HL-60 (cell line): ENCODE data around the gene ACP6.

Experiments
- DNase-seq, 2 experiments: peaks; one replicate each; pipeline ENCODE4 v3.0.0-alpha.2; 2010 to 2020; ENCODE audit warnings: low read depth in 1 of 2, low spot score in 1 of 2
- H3K27ac ChIP-seq: fragments of 250-450 bp; sonication (Bioruptor Pico); replicated peaks from 2 replicates; pipeline ENCODE4 v1.5.1; 2020; ENCODE audit warnings: mild to moderate bottlenecking, moderate library complexity
- H3K27me3 ChIP-seq: fragments of 250-450 bp; sonication (Bioruptor Pico); 2 replicates; pipeline ENCODE4 v1.5.1; 2021; ENCODE audit warnings: mild to moderate bottlenecking, moderate library complexity; ENCODE audit not compliant: insufficient read depth, poor library complexity, severe bottlenecking
- H3K4me3 ChIP-seq: replicated peaks from 2 replicates; pipeline ENCODE4 v1.5.1; 2011; ENCODE audit warnings: mild to moderate bottlenecking, control low read depth, low read length; ENCODE audit not compliant: insufficient read depth
- CTCF ChIP-seq: IDR thresholded peaks from one replicate; pipeline ENCODE4 v1.5.1; 2011; ENCODE audit warnings: low read length, control low read depth, inconsistent platforms; ENCODE audit not compliant: insufficient read depth
- GABPA ChIP-seq: IDR thresholded peaks from 2 replicates; pipeline ENCODE4 v1.6.1; 2012; ENCODE audit warnings: low read depth
- POLR2AphosphoS5 ChIP-seq: IDR thresholded peaks from 2 replicates; pipeline ENCODE4 v1.6.1; 2012; ENCODE audit warnings: low read depth
- REST ChIP-seq: IDR thresholded peaks from 2 replicates; pipeline ENCODE4 v1.6.1; 2012; ENCODE audit warnings: low read depth; ENCODE audit not compliant: insufficient replicate concordance
- SPI1 ChIP-seq: IDR thresholded peaks from 2 replicates; pipeline ENCODE4 v1.6.1; 2012; ENCODE audit warnings: low read depth, mild to moderate bottlenecking, borderline replicate concordance

The ACP6 gene

GRCh38 chr1:147630447-147630846 is 39.9 kb downstream of the ACP6 start:
- TF ChIP-seq REST (no peak), POLR2AphosphoS5 (no peak), SPI1 (no peak), GABPA (no peak), CTCF (no peak)

GRCh38 chr1:147630022-147630421 is 40.3 kb downstream of the ACP6 start:
- H3K27me3 ChIP-seq, result no peaks in the 10 kb centered on the region
- TF ChIP-seq GABPA (no peak), CTCF (no peak), REST (no peak), SPI1 (no peak), POLR2AphosphoS5 (no peak)
- no peak for DNase-seq
- no peak overlapping the region for H3K4me3 ChIP-seq
- H3K27ac ChIP-seq, result no peak overlapping the region

More at GRCh38 chr1:147630447-147630846, 39.9 kb downstream of the ACP6 start:
- H3K27me3 ChIP-seq, result no peaks in the 10 kb centered on the region
- H3K27ac ChIP-seq, result no peak overlapping the region
- H3K4me3 ChIP-seq, result no peak overlapping the region
- DNase-seq, result no peak

GRCh38 chr1:147628441-147628840 is 41.9 kb downstream of the ACP6 start:
- H3K4me3 ChIP-seq, result no peak overlapping the region
- H3K27me3 ChIP-seq, result no peaks in the 10 kb centered on the region
- no peak for DNase-seq
- no peak for TF ChIP-seq SPI1
- TF ChIP-seq CTCF, result no peak
- TF ChIP-seq GABPA, result no peak
- TF ChIP-seq REST, result no peak
- no peak for TF ChIP-seq POLR2AphosphoS5
- no peak overlapping the region for H3K27ac ChIP-seq
